ENCODE data around the gene ZNF407. TPM values are rescaled to one million over a fixed set of nuclear protein-coding genes. Genes with fewer than 3 reads are reported as not detected.

Gene ZNF407
- total RNA-seq, 2 donors from 2014 or later = 11.7 to 22.2 TPM

DNA sequence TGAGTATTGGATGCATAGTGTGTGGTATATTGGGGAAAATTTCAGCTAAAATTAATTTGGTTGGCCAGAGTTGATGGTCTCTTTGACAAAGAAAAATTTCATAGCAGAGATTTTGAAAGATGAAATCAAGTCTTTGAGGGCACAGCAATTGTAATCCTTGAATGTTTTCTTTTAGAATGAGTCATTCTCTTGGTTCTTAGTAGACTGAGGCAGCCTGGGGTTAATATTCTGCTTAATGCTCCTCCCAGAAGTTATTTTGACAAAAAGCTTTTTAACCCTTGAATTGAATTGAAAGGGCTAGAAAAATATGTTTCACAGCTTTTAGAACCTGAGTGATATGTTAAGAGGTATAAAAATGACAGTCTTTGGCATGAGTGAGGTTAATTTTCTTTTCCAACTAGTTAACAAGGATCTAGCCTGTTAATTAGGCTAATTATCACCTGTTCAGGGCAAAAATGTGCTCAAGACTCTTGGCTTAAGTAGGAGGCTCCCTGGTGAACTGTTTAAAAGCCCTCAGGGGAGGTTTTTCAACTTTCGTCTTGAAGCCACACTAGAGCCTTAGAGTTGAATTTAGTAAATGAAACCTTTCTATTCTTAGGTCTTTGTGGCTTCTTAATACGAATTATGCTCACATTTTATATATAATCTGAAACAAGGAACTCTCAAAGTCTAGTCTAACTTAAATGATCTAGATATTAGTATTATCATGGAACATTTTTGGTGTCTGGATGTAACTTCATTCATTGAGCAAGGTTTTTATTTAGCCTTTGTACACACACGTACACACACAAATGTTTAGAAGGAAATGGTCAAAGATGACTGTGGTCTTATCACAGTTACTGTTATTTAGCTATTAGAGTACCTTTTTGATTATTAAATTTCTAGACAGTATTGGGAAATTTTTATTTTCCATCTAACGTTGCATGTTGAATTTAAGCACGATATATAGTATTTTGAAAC, 272.5 kb downstream of the ZNF407 start:
- H3K4me1 ChIP-seq (replicated peaks) = no peaks in the 10 kb centered on the region
- WGBS = 89% methylated on average over 5 of the region's 5 CpGs
- no peaks in the 10 kb centered on the region for H3K27me3 ChIP-seq (replicated peaks; ENCODE audit: insufficient read depth)
- intact Hi-C loops (cut with DNase I) = no loop called here
- H3K27ac ChIP-seq = no peak overlapping the region
- no peaks in the 10 kb centered on the region for H3K9me3 ChIP-seq
- no peak for DNase-seq (ENCODE audit: low spot score)
- TF ChIP-seq, protein P1, sequence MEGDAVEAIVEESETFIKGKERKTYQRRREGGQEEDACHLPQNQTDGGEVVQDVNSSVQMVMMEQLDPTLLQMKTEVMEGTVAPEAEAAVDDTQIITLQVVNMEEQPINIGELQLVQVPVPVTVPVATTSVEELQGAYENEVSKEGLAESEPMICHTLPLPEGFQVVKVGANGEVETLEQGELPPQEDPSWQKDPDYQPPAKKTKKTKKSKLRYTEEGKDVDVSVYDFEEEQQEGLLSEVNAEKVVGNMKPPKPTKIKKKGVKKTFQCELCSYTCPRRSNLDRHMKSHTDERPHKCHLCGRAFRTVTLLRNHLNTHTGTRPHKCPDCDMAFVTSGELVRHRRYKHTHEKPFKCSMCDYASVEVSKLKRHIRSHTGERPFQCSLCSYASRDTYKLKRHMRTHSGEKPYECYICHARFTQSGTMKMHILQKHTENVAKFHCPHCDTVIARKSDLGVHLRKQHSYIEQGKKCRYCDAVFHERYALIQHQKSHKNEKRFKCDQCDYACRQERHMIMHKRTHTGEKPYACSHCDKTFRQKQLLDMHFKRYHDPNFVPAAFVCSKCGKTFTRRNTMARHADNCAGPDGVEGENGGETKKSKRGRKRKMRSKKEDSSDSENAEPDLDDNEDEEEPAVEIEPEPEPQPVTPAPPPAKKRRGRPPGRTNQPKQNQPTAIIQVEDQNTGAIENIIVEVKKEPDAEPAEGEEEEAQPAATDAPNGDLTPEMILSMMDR (IDR thresholded peaks at IDR 0.05) = no peak
- TF ChIP-seq POLR2A (IDR thresholded peaks at IDR 0.05) (no peak), POLR2AphosphoS5 (IDR thresholded peaks at IDR 0.05) (no peak)
- H3K4me3 ChIP-seq = no peak overlapping the region
- no peaks in the 10 kb centered on the region for H3K36me3 ChIP-seq

DNA sequence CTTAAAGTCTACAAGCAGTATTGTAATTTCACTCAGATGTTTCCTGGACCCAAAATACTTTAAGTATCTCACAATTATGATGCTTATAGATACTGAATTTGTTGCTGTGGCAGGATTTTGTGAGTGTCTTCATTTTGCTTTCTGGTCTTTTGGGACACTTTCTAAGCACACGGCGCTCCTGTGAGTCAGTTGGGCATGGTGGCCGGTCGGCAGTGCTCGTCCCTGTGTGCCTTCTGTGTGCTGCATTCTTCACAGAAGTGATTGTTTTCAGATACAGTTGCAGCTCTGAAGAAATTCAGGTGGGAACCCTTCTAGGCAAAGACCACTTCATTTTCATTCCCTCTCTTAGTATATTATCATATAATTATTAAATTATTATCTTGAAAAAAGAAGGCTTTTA, 273.3 kb downstream of the ZNF407 start:
- WGBS = 95% methylated on average over 5 of the region's 5 CpGs
- intact Hi-C loops (cut with DNase I) = no loop called here
- TF ChIP-seq POLR2AphosphoS5 (IDR thresholded peaks at IDR 0.05) = no peak
- no peak for TF ChIP-seq POLR2A (IDR thresholded peaks at IDR 0.05)
- TF ChIP-seq, protein P1 (IDR thresholded peaks at IDR 0.05) = no peak
- no peaks in the 10 kb centered on the region for H3K36me3 ChIP-seq
- no peak for DNase-seq (ENCODE audit: low spot score)
- no peak overlapping the region for H3K27ac ChIP-seq
- no peak overlapping the region for H3K4me3 ChIP-seq
- no peaks in the 10 kb centered on the region for H3K4me1 ChIP-seq (replicated peaks)
- H3K9me3 ChIP-seq = no peaks in the 10 kb centered on the region
- no peaks in the 10 kb centered on the region for H3K27me3 ChIP-seq (replicated peaks; ENCODE audit: insufficient read depth)

- H3K27me3 ChIP-seq (replicated peaks; ENCODE audit: insufficient read depth) = no peaks in the 10 kb centered on the region
- intact Hi-C loops (cut with DNase I) = no loop called here
- no peak overlapping the region for H3K27ac ChIP-seq
- DNase-seq (ENCODE audit: low spot score) = no peak
- TF ChIP-seq, protein P1 (IDR thresholded peaks at IDR 0.05) = no peak
- TF ChIP-seq POLR2AphosphoS5 (IDR thresholded peaks at IDR 0.05) (no peak), POLR2A (IDR thresholded peaks at IDR 0.05) (no peak)
- no peaks in the 10 kb centered on the region for H3K9me3 ChIP-seq
- H3K36me3 ChIP-seq = no peaks in the 10 kb centered on the region
- no peaks in the 10 kb centered on the region for H3K4me1 ChIP-seq (replicated peaks)
- H3K4me3 ChIP-seq = no peak overlapping the region
- 81% methylated on average over 3 of the region's 3 CpGs for WGBS
These were observed 276.0 kb downstream of the ZNF407 start for GRCh38 chr18:74873629-74874028.

DNA sequence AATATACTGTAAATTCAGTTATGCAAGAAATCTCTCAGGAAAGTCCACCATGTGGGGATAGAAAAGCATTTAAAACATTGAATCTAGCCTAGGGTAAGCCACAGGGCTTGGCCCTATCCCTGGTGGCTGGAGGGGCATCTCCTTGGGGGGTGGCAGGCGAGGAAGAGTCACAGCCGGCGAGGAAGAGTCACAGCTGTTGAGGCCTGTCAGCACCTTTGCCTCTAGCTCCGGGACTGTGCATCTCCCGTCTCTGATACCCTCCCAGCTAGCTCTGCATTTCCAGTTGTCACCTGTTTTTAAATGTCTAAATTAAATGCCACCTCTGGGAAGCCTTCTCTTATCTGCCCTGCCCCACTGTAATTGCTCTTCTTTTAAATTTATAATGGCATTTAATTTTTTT, 276.7 kb downstream of the ZNF407 start:
- TF ChIP-seq, protein P1 (IDR thresholded peaks at IDR 0.05) = no peak
- TF ChIP-seq POLR2AphosphoS5 (IDR thresholded peaks at IDR 0.05) (no peak), POLR2A (IDR thresholded peaks at IDR 0.05) (no peak)
- intact Hi-C loops (cut with DNase I) = no loop called here
- 97% methylated on average over 5 of the region's 5 CpGs for WGBS

More for the DNA sequence above, 276.7 kb downstream of the ZNF407 start:
- no peak for DNase-seq (ENCODE audit: low spot score)
- H3K9me3 ChIP-seq = no peaks in the 10 kb centered on the region
- H3K27ac ChIP-seq = no peak overlapping the region
- no peak overlapping the region for H3K4me3 ChIP-seq
- H3K27me3 ChIP-seq (replicated peaks; ENCODE audit: insufficient read depth) = no peaks in the 10 kb centered on the region
- no peaks in the 10 kb centered on the region for H3K36me3 ChIP-seq
- no peaks in the 10 kb centered on the region for H3K4me1 ChIP-seq (replicated peaks)
